B cell (primary cell): ENCODE measurements around the gene FCN2. TPM values are rescaled to one million over a fixed set of nuclear protein-coding genes. Genes with fewer than 3 reads are reported as not detected.

ENCODE experiments used
- ATAC-seq: fragments of 200-7000 bp; cut with Tn5 transposase; one replicate; pipeline ENCODE4 v1.10.0; 2021; ENCODE audit warnings: low read depth, mild to moderate bottlenecking, moderate number of reproducible peaks, moderate library complexity
- CTCF ChIA-PET: fragments of 350-600 bp; sonication (Branson Sonifier 250); formaldehyde crosslinking; loops from one replicate; lab custom pipeline; 2021; ENCODE audit warnings: antibody characterized with exemption, inconsistent platforms; lab: Charles Lee
- POLR2A ChIA-PET: fragments of 350-600 bp; sonication (Branson Sonifier 250); formaldehyde crosslinking; loops from one replicate; lab custom pipeline; 2021; ENCODE audit warnings: antibody characterized with exemption; lab: Charles Lee
- DNase-seq: peaks from one replicate; pipeline ENCODE4 v3.0.0; 2013
- H2AFZ ChIP-seq: 2 replicates; pipeline ENCODE4 v1.6.1; 2012; ENCODE audit warnings: mild to moderate bottlenecking, low read depth, low read length; ENCODE audit not compliant: insufficient read depth, poor library complexity, severe bottlenecking
- H3K27ac ChIP-seq, 2 donors: 1 replicate in 1 of 2; 2 replicates in 1 of 2; pipeline ENCODE4 v1.5.1; 2012 to 2013; ENCODE audit warnings: low read length in 2 of 2, mild to moderate bottlenecking in 2 of 2, moderate library complexity in 1 of 2
- H3K27me3 ChIP-seq, 4 experiments: fragments of 200-600 bp in 1 of 4; sonication (generic) in 1 of 4; replicated peaks in 1 of 4; 1 replicate in 2 of 4; 2 replicates in 2 of 4; pipeline versions ENCODE4 v1.6.1 to v1.7.0; 2013 to 2016; ENCODE audit warnings: low read length in 3 of 4, mild to moderate bottlenecking in 2 of 4, mixed read lengths in 1 of 4, moderate library complexity in 1 of 4; ENCODE audit not compliant: insufficient read depth in 4 of 4, control insufficient read depth in 3 of 4; ENCODE audit errors: control extremely low read depth in 1 of 4
- H3K36me3 ChIP-seq, 2 experiments: replicated peaks in 1 of 2; 1 replicate in 1 of 2; 2 replicates in 1 of 2; pipeline versions ENCODE4 v1.6.1 to v1.7.1; 2013; ENCODE audit warnings: low read length in 1 of 2; ENCODE audit not compliant: insufficient read depth in 2 of 2, control insufficient read depth in 1 of 2; ENCODE audit errors: control extremely low read depth in 1 of 2, extremely low read depth in 1 of 2
- H3K4me1 ChIP-seq, 2 donors: fragments of 200-600 bp in 1 of 2; sonication (generic) in 1 of 2; 1 replicate in 1 of 2; 2 replicates in 1 of 2; pipeline versions ENCODE4 v1.5.1 to v1.6.1; 2013 to 2017; ENCODE audit warnings: low read length in 2 of 2; ENCODE audit not compliant: control insufficient read depth in 2 of 2, insufficient read depth in 2 of 2
- H3K4me2 ChIP-seq: replicated peaks from 2 replicates; pipeline ENCODE3; 2012; ENCODE audit warnings: mild to moderate bottlenecking, low read depth, low read length; ENCODE audit not compliant: poor library complexity, severe bottlenecking
- H3K4me3 ChIP-seq, 5 experiments: fragments of 200-600 bp in 1 of 5; sonication (generic) in 1 of 5; 1 replicate in 3 of 5; 2 replicates in 2 of 5; pipeline versions ENCODE4 v1.5.1 to v1.7.0; 2011 to 2016; ENCODE audit warnings: low read length in 4 of 5, mild to moderate bottlenecking in 4 of 5, low read depth in 2 of 5, control low read depth in 1 of 5, moderate library complexity in 1 of 5; ENCODE audit not compliant: insufficient read depth in 1 of 5; ENCODE audit errors: control extremely low read depth in 1 of 5, extremely low read depth in 1 of 5
- H3K79me2 ChIP-seq: fragments of 200-600 bp; sonication (generic); one replicate; pipeline ENCODE4 v1.6.0; 2016; ENCODE audit warnings: low read length; ENCODE audit not compliant: control insufficient read depth, insufficient read depth
- H3K9ac ChIP-seq: fragments of 200-600 bp; sonication (generic); 2 replicates; pipeline ENCODE4 v1.6.1; 2017; ENCODE audit warnings: mild to moderate bottlenecking, low read length, moderate library complexity
- H3K9me3 ChIP-seq, 3 donors: one replicate each; pipeline versions ENCODE4 v1.6.1 to v1.7.1; 2013; ENCODE audit warnings: low read length in 2 of 3; ENCODE audit not compliant: control insufficient read depth in 2 of 3, insufficient read depth in 1 of 3; ENCODE audit errors: control extremely low read depth in 1 of 3
- H4K20me1 ChIP-seq: 2 replicates; pipeline ENCODE4 v1.6.0; 2012; ENCODE audit warnings: mild to moderate bottlenecking, low read length; ENCODE audit not compliant: insufficient read depth, control insufficient read depth, poor library complexity, severe bottlenecking
- H3K27ac Mint-ChIP-seq: one replicate; pipeline ENCODE4 v1.8.0; 2021; ENCODE audit warnings: mixed read lengths
- H3K27me3 Mint-ChIP-seq: one replicate; pipeline ENCODE4 v1.8.0; 2021; ENCODE audit warnings: mixed read lengths
- H3K4me1 Mint-ChIP-seq: one replicate; pipeline ENCODE4 v1.8.0; 2021; ENCODE audit warnings: mixed read lengths
- H3K4me3 Mint-ChIP-seq: one replicate; pipeline ENCODE4 v1.8.0; 2021; ENCODE audit warnings: mixed read lengths
- H3K9me3 Mint-ChIP-seq: one replicate; pipeline ENCODE4 v1.8.0; 2022; ENCODE audit warnings: mixed read lengths; ENCODE audit not compliant: insufficient read depth
- EZH2 ChIP-seq: IDR thresholded peaks from 2 replicates; pipeline ENCODE4 v1.6.1; 2012; ENCODE audit warnings: borderline replicate concordance, low read depth, mild to moderate bottlenecking, moderate library complexity, low read length; ENCODE audit not compliant: insufficient read depth, poor library complexity, severe bottlenecking
- WGBS: methylation state at CpG from one replicate; pipeline ENCODE4 v1.1.5; 2013; ENCODE audit warnings: missing lambda C conversion rate; ENCODE audit not compliant: insufficient coverage; 5-methylcytosine and 5-hydroxymethylcytosine counted together
- intact Hi-C: fragments of 100-400 bp; cut with micrococcal nuclease; formaldehyde crosslinking; loops from one replicate; pipeline ENCODE4 v1.10.0; 2022
- polyA plus RNA-seq: library from polyadenylated mRNA; depleted of rRNA; stranded (reverse); fragments of >200 nt; gene quantifications from 2 replicates; pipeline ENCODE4 v1.2.3, GENCODE V29; 2012
- total RNA-seq, 2 donors: library from RNA; stranded (reverse); fragments of 120-200 nt in 1 of 2; gene quantifications; 1 replicate in 1 of 2; 2 replicates in 1 of 2; pipeline versions ENCODE4 v1.2.3 to v1.2.4, GENCODE V29; 2013 to 2022
- TF ChIP-seq, protein P1 (sequence below): fragments of 200-600 bp; IDR thresholded peaks from one replicate; pipeline ENCODE4 v1.8.0; 2022; ENCODE audit warnings: antibody characterized with exemption, mild to moderate bottlenecking

The FCN2 gene
- total and polyA plus RNA-seq, 2 donors (not counting 1 experiment from before 2014, with no cell fraction given): not detected

DNA sequence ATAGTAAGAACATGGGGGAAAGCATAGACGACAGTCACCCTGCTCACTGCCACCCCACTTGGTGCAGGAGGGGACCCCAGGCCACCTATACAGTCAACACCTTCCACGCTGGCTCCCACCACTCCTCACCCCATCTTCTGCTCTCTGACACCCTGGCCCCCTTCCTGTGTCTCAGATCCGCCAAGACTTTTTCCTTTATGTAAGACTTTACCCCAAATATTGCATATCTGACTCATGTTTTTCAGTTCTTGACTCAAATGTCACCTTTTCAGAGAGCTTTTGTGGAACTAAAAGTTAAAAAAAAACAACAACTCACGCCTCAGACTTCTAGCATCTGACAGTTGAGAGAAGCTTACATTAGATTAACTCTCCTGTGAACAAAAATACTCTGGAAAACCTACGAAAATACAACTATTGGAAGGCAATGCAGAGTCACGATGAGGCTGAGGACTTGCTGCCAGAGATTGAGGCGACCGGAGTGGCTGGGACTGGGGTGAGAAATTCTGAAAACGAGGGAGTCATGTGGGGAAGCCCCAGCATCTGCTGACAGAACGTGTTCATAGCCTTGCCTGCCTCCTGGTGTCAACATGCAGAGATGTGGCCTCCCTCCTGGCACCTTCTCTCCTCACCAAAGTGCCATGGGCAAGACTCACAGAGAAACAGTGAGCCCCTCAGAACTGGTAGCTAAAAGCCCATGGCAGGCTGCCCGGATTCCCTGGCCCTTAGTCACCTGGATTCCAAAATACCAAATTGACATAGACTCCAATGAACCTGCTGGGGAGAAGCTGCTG, 22.4 kb upstream of the FCN2 start:
- TF ChIP-seq, protein P1, sequence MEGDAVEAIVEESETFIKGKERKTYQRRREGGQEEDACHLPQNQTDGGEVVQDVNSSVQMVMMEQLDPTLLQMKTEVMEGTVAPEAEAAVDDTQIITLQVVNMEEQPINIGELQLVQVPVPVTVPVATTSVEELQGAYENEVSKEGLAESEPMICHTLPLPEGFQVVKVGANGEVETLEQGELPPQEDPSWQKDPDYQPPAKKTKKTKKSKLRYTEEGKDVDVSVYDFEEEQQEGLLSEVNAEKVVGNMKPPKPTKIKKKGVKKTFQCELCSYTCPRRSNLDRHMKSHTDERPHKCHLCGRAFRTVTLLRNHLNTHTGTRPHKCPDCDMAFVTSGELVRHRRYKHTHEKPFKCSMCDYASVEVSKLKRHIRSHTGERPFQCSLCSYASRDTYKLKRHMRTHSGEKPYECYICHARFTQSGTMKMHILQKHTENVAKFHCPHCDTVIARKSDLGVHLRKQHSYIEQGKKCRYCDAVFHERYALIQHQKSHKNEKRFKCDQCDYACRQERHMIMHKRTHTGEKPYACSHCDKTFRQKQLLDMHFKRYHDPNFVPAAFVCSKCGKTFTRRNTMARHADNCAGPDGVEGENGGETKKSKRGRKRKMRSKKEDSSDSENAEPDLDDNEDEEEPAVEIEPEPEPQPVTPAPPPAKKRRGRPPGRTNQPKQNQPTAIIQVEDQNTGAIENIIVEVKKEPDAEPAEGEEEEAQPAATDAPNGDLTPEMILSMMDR: no peak
- TF ChIP-seq EZH2: no peak
- no peak overlapping the region for H3K4me2 ChIP-seq
- Mint-ChIP-seq H3K4me1 (no peaks in the 10 kb centered on the region), H3K27ac (no peak overlapping the region), H3K4me3 (no peak overlapping the region), H3K9me3 (peaks cover 6% of the 10 kb centered on the region), H3K27me3 (peaks cover 11% of the 10 kb centered on the region)
- H2AFZ ChIP-seq: no peak overlapping the region
- H3K36me3 ChIP-seq: no peaks in the 10 kb centered on the region
- ChIA-PET POLR2A (no interaction called here), CTCF (no interaction called here)
- no peaks in the 10 kb centered on the region for H3K4me1 ChIP-seq
- intact Hi-C loops: no loop called here
- no peak overlapping the region for H3K4me3 ChIP-seq
- peaks cover 0 to 6% (median 2%) of the 10 kb centered on the region in 3 donors for H3K9me3 ChIP-seq
- H3K27me3 ChIP-seq: peaks cover 0 to 4% (median 0%) of the 10 kb centered on the region in 4 experiments
- no peak overlapping the region for H3K27ac ChIP-seq
- no peak overlapping the region for H3K9ac ChIP-seq
- ATAC-seq (no peak), DNase-seq (no peak)
- WGBS: 66% methylated on average over 9 of the region's 11 CpGs
- no peaks in the 10 kb centered on the region for H4K20me1 ChIP-seq
- H3K79me2 ChIP-seq: no peaks in the 10 kb centered on the region

GRCh38 chr9:134860510-134860909, 20.1 kb upstream of the FCN2 start:
- 95% methylated on average over 13 of the region's 13 CpGs for WGBS
- H3K27me3 Mint-ChIP-seq: peaks cover 11% of the 10 kb centered on the region
- peaks cover 6% of the 10 kb centered on the region for H3K9me3 Mint-ChIP-seq
- Histone ChIP-seq H2AFZ (no peak overlapping the region), H3K4me3 (no peak overlapping the region), H3K36me3 (no peaks in the 10 kb centered on the region), H3K4me2 (no peak overlapping the region), H3K79me2 (no peaks in the 10 kb centered on the region), H3K9me3 (peaks cover 0 to 17% (median 2%) of the 10 kb centered on the region in 3 donors), H3K4me1 (no peaks in the 10 kb centered on the region), H3K27me3 (no peaks in the 10 kb centered on the region), H3K27ac (no peak overlapping the region), H4K20me1 (no peaks in the 10 kb centered on the region), H3K9ac (no peak overlapping the region)
- TF ChIP-seq EZH2: no peak
- TF ChIP-seq, protein P1: no peak
- ChIA-PET POLR2A (no interaction called here), CTCF (no interaction called here)
- H3K4me1 Mint-ChIP-seq: no peaks in the 10 kb centered on the region
- H3K27ac Mint-ChIP-seq: no peak overlapping the region
- intact Hi-C loops: no loop called here
- no peak for DNase-seq
- no peak overlapping the region for H3K4me3 Mint-ChIP-seq
- ATAC-seq: no peak
